AG09319 (cell line): ENCODE measurements around the gene EYS.

ENCODE experiments used
- DNase-seq: peaks from one replicate; pipeline ENCODE4 v3.0.0-alpha.2; 2010; ENCODE audit warnings: low read depth; ENCODE audit errors: extremely low read depth
- TF ChIP-seq, protein P1 (sequence below): IDR thresholded peaks from 2 replicates; pipeline ENCODE4 v1.5.1; 2011; ENCODE audit warnings: low read depth, mild to moderate bottlenecking, inconsistent platforms, low read length, moderate library complexity

EYS gene

DNA sequence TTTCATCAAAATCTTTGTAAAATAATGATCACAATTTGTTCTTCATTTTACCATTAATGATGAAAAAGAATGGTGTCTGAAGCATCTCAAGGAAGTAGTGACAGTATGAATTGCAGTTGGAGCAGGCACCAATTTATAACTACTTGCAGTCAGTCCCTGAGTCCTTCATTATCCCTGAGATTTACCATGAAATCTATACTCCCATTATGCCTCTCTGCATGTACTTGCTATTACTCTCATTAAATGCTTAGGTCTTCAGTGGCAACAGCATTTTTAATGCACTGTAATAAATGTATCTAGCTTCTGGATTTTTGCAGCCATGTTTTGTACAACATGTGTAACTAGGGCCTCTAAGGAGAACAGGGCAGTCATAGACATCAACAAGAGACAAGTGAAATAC is 708.8 kb downstream of the EYS start:
- TF ChIP-seq, protein P1, sequence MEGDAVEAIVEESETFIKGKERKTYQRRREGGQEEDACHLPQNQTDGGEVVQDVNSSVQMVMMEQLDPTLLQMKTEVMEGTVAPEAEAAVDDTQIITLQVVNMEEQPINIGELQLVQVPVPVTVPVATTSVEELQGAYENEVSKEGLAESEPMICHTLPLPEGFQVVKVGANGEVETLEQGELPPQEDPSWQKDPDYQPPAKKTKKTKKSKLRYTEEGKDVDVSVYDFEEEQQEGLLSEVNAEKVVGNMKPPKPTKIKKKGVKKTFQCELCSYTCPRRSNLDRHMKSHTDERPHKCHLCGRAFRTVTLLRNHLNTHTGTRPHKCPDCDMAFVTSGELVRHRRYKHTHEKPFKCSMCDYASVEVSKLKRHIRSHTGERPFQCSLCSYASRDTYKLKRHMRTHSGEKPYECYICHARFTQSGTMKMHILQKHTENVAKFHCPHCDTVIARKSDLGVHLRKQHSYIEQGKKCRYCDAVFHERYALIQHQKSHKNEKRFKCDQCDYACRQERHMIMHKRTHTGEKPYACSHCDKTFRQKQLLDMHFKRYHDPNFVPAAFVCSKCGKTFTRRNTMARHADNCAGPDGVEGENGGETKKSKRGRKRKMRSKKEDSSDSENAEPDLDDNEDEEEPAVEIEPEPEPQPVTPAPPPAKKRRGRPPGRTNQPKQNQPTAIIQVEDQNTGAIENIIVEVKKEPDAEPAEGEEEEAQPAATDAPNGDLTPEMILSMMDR: no peak
- DNase-seq: no peak

DNA sequence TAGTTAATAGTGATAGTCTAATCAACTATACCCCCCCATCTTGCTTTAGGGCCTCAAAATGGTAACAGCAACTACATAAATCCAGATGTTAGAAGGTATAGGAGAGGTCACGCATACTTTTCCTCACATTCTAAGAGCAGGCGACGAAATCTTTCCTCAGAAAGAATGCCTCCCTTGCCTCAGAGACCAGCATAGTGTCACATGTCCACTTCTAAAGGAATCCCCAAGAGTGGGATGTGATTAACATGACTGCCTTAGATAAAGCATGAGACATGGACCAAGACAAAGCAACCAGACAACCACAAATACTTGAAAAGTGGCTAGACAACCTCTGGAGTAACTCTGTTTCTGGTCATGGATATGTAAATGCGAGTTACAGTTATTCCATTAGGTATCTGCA is 710.7 kb downstream of the EYS start:
- DNase-seq: no peak
- TF ChIP-seq, protein P1: no peak

DNA sequence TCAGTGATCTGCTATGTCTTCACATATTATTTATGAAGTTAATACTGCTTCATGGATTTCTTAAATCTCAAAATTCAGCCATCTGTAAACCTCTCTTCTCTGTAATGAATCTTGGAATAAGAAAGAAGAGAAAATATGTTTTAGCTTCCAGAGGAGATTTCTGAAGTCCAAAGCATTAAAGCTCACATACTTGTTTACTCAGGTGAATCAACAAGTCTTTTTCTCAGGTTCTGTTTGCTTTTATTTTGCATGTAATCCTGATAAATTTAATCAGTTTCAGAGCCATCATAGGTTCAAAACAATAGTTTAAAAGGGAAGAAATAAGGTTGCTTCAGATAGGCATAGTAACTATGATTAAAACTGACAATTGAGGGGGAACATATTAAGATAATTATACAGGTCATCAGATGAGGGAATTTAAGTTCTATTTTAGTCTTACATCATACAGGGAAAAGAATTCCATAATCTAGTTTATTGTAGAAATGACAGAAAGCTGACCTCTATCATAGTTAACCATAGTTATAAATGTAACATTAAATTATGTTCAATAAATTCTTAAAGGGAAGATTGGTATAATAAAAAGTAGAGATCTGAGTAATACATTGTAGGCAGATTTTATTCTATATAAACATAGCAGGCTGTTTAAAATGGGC is 716.2 kb downstream of the EYS start:
- TF ChIP-seq, protein P1: no peak
- DNase-seq: no peak

DNA sequence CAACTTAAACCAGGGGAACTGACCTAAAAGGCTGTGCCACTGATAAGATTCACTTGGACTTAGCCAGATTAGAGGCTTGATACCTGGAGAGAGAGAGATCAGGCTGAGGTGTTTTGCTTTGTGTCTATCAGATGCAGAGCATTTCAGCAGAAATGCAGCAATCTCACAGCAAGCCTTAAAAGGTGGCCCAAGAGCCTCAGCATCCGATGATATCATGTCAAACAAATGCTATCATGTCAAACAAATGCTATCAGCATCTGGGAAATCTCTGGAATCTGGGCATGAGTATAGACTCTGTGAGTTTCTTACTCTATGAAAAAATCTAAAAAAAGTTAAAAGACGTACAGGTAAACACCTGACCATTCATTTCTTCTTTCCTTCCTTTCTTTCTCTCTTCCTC is 718.9 kb downstream of the EYS start:
- DNase-seq: no peak
- TF ChIP-seq, protein P1: no peak

DNA sequence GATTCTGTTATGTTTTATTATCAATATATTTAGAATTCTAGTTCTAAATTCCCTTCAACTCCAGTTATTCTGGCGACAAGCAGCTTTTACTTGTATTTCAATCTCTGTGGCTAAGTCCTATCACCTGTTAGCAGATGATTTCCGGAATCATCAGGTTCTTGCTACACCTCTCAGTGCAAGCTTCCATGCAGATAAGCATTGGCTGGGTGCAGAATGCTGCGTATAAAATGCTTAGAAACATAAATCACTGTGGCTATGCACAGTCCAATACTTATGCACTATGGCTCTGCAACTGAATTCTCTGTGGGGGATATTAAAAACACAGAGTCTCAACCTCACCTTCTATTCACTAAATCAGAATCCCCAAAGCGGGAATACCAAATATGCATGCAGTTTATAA is 720.0 kb downstream of the EYS start:
- TF ChIP-seq, protein P1: no peak
- DNase-seq: no peak

DNA sequence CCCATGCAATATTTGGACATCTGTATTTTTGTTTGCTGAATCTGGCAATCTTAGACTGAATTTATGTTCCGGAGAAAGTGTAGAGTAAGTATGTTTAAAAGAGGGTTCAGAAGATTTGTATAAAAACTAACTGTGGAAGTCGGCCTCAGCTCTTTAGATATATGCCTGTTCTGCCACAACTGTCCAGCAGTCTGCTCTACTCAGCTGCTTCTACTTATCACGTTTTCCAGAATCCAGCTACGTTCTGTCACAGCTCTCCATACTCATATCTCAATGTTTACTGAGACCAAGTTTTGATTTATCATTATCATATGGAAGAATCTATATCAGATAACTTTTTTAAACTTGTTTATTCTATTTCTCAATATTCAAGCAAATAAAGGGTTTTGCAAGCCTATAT is 721.3 kb downstream of the EYS start:
- TF ChIP-seq, protein P1: no peak
- no peak for DNase-seq

DNA sequence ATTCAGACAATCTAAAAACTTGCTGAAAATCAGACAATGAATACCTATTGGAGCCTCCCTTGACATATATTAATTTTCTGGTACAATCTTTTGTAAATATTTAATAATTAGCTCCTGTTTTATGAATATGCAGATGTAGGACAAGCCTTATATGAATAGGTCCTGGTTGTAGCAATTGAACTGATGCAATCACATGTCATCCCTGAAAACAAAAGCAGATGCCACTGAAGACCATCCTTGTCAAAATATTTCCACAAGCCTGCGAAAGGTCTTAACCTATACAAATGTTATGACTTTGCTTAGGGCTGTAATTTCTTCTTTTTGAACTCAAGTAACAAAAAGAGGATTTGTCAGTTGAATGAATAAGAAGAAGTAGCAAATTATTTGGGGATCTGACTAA is 722.1 kb downstream of the EYS start:
- DNase-seq: no peak
- TF ChIP-seq, protein P1: no peak
